ENCODE data around the gene EME2. TPM values are rescaled to one million over a fixed set of nuclear protein-coding genes. Genes with fewer than 3 reads are reported as not detected.

EME2 gene
- total RNA-seq, 2 donors from 2014 or later = 3.5 to 5.0 TPM

DNA sequence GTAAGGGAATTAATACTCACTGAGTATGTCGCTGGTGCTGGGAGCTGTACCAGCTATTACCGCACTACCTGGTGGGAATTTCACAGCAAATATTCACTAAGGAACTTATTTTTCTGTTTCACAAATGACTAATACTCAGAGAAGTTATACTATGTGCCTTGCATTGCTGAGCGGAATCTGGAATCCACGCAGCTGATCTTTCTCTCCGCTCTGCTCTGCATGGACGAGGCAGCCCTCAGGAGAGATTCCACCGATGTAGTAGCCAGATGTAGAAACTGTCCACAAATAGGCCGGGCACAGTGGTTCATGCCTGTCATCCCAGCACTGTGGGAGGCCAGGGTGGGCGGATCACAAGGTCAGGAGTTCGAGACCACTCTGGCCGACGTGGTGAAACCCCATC lies 18.4 kb upstream of the EME2 start:
- Histone ChIP-seq H3K4me1 (no peaks in the 10 kb centered on the region), H3K27ac (no peak overlapping the region), H3K9me3 (no peaks in the 10 kb centered on the region), H3K4me3 (no peak overlapping the region), H3K36me3 (peaks cover 55% of the 10 kb centered on the region), H3K27me3 (no peaks in the 10 kb centered on the region)
- TF ChIP-seq, protein P1, sequence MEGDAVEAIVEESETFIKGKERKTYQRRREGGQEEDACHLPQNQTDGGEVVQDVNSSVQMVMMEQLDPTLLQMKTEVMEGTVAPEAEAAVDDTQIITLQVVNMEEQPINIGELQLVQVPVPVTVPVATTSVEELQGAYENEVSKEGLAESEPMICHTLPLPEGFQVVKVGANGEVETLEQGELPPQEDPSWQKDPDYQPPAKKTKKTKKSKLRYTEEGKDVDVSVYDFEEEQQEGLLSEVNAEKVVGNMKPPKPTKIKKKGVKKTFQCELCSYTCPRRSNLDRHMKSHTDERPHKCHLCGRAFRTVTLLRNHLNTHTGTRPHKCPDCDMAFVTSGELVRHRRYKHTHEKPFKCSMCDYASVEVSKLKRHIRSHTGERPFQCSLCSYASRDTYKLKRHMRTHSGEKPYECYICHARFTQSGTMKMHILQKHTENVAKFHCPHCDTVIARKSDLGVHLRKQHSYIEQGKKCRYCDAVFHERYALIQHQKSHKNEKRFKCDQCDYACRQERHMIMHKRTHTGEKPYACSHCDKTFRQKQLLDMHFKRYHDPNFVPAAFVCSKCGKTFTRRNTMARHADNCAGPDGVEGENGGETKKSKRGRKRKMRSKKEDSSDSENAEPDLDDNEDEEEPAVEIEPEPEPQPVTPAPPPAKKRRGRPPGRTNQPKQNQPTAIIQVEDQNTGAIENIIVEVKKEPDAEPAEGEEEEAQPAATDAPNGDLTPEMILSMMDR (IDR thresholded peaks at IDR 0.05) = no peak
- no peak for DNase-seq (ENCODE audit: low spot score)

DNA sequence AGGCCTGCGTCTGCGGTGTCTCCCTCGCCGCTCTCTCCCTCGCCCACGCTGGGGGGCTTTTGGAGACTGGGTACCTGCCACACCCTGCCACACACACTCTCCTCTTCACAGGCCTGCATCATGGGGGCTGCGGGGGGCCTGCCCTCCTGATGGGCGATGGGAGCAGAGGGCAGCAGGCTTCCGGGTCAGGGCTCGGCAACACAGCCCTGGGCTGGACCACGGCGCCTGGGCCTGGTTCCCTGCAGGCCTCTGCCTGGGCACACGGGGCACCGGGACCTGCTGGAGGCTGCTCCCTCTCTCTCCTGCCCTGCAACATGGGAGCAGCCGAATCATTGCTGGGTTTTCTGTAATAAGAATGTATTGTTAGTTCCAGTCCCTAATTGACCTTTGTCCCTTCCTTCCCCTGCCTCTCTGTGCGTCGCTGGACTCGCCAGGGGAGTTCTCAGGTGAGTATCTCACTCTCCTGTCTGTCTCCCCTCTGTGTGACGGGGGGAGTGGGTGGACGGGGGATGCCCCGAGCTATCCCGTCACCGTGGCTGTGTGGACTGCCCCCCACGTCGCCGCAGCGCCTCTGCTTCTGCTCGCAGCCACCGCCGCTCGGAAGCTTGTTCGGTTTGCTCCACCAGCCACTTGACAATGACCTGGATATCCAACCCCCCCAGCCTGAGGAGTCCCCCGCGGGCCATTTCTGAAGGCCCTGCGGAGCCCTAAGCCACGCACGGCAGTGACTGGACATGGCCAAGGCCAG lies 14.7 kb upstream of the EME2 start:
- Histone ChIP-seq H3K4me3 (no peak overlapping the region), H3K4me1 (no peaks in the 10 kb centered on the region), H3K36me3 (peaks cover 55% of the 10 kb centered on the region), H3K27ac (no peak overlapping the region), H3K9me3 (no peaks in the 10 kb centered on the region), H3K27me3 (no peaks in the 10 kb centered on the region)
- no peak for DNase-seq (ENCODE audit: low spot score)
- TF ChIP-seq, protein P1 (IDR thresholded peaks at IDR 0.05) = no peak

DNA sequence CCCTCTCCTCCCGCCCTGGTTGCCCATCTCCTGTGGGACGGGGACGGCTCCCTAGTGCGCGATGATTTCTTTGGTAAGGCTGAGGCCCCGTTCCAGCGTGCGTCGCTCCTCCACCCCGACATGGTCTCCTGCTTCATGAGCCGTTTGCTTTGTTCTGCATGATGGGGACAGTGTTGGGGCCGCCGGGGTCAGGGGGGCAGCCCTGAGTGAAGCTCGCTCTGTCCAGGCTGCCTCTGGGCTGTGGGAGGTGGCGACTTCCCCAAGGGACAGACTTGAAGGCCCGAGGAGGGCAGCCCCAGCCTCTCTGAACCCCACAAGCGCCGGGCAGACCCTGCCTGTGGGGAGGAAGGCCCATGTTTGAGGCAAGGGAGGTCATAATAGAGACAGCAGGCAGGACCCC lies 13.7 kb upstream of the EME2 start:
- no peak overlapping the region for H3K4me3 ChIP-seq
- TF ChIP-seq, protein P1 (IDR thresholded peaks at IDR 0.05) = no peak
- H3K27ac ChIP-seq = no peak overlapping the region
- DNase-seq (ENCODE audit: low spot score) = no peak
- H3K4me1 ChIP-seq = no peaks in the 10 kb centered on the region
- no peaks in the 10 kb centered on the region for H3K9me3 ChIP-seq
- H3K36me3 ChIP-seq = peaks cover 55% of the 10 kb centered on the region
- no peaks in the 10 kb centered on the region for H3K27me3 ChIP-seq

DNA sequence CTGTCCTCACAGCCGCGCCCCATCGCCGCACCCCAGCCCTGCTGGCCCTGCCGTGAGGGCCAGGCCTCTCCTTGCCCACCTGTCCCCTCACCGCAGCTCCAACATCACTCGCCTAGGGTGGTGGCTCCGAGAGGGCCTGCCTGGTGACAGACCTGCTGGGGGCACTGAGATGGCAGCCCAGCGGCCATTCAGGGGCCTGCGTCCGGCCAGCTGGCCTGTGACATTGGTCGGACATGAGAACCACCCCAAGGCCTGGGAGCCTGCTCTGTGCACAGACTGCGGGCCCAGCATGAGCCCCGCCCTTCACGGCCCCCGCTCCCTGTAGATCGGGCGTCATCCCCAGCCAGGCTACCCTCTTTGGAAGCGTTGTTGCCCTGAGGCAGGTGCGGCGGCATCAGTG lies 13.1 kb upstream of the EME2 start:
- TF ChIP-seq, protein P1 (IDR thresholded peaks at IDR 0.05) = no peak
- no peak for DNase-seq (ENCODE audit: low spot score)
- no peaks in the 10 kb centered on the region for H3K4me1 ChIP-seq
- peaks cover 61% of the 10 kb centered on the region for H3K36me3 ChIP-seq
- no peak overlapping the region for H3K27ac ChIP-seq
- no peak overlapping the region for H3K4me3 ChIP-seq
- H3K9me3 ChIP-seq = no peaks in the 10 kb centered on the region
- H3K27me3 ChIP-seq = no peaks in the 10 kb centered on the region

DNA sequence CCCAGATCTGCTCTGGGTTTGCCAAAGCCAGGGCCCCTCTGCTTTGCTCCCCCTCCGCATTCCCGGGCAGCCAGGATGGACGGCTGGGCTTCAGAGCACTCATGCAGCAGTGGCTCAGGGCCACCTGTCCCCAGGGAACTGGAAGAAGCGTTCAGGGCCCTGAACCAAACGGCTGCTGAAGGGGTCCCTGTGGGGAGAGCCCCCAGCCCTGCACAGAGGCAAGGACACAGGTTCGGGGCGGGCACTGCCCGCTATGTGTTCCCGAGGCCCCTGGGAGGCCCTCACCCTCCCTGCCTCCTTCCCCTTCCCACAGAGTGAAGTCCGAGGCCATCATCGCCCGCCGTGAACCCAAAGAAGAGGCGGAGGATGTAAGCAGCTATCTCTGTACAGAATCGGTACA lies 11.7 kb upstream of the EME2 start:
- no peaks in the 10 kb centered on the region for H3K27me3 ChIP-seq
- H3K36me3 ChIP-seq = peaks cover 75% of the 10 kb centered on the region
- H3K4me3 ChIP-seq = no peak overlapping the region
- H3K27ac ChIP-seq = no peak overlapping the region
- H3K9me3 ChIP-seq = no peaks in the 10 kb centered on the region
- TF ChIP-seq, protein P1 (IDR thresholded peaks at IDR 0.05) = no peak
- H3K4me1 ChIP-seq = no peaks in the 10 kb centered on the region
- no peak for DNase-seq (ENCODE audit: low spot score)

DNA sequence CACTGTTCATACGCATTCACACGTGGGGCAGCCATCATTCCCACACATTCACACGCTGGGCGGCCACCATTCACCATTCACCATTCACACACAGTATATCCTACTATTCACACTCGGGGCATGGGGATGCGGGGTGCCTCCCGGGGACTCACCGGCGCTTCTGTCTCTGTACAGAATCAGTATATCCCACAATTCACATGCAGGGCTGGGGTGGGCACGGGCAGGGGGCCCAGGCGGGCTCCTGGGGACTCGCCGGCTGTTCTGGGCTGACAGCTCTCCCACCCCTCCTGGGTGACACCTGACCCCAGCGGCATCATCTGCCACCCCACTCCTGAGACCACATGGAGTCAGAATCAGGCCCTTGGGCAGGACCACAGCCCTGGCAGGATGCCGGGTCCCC lies 10.9 kb upstream of the EME2 start:
- DNase-seq (ENCODE audit: low spot score) = no peak
- Histone ChIP-seq H3K4me3 (no peak overlapping the region), H3K36me3 (peaks cover 83% of the 10 kb centered on the region), H3K4me1 (no peaks in the 10 kb centered on the region), H3K27ac (no peak overlapping the region), H3K9me3 (no peaks in the 10 kb centered on the region), H3K27me3 (no peaks in the 10 kb centered on the region)
- TF ChIP-seq, protein P1 (IDR thresholded peaks at IDR 0.05) = no peak
